ENCODE results near the gene SYT6.

SYT6 gene

GRCh38 chr1:114134518-114134917, 19.2 kb downstream of the SYT6 start:
- H3K27ac ChIP-seq = no peak overlapping the region
- H3K79me2 ChIP-seq = no peaks in the 10 kb centered on the region
- no peak overlapping the region for H3K4me2 ChIP-seq (ENCODE audit: low read length)
- H3K4me3 ChIP-seq (ENCODE audit: low read depth, low read length) = no peak overlapping the region
- no peaks in the 10 kb centered on the region for H3K9me3 ChIP-seq (ENCODE audit: control insufficient read depth, low read length)
- no peak for TF ChIP-seq CTCF (IDR thresholded peaks at IDR 0.05)
- no peak overlapping the region for H3K9ac ChIP-seq
- no peaks in the 10 kb centered on the region for H3K27me3 ChIP-seq (ENCODE audit: control insufficient read depth, insufficient read depth, low read length)
- no peak overlapping the region for H2AFZ ChIP-seq
- H3K4me1 ChIP-seq = no peaks in the 10 kb centered on the region
- H3K36me3 ChIP-seq (ENCODE audit: control insufficient read depth, insufficient read depth, low read length) = no peaks in the 10 kb centered on the region

- Histone ChIP-seq H3K4me3 (ENCODE audit: low read depth, low read length) (no peak overlapping the region), H3K9ac (no peak overlapping the region), H3K36me3 (ENCODE audit: control insufficient read depth, insufficient read depth, low read length) (no peaks in the 10 kb centered on the region), H2AFZ (no peak overlapping the region), H3K4me1 (no peaks in the 10 kb centered on the region), H3K79me2 (no peaks in the 10 kb centered on the region), H3K9me3 (ENCODE audit: control insufficient read depth, low read length) (no peaks in the 10 kb centered on the region), H3K27ac (no peak overlapping the region), H3K27me3 (ENCODE audit: control insufficient read depth, insufficient read depth, low read length) (no peaks in the 10 kb centered on the region), H3K4me2 (ENCODE audit: low read length) (no peak overlapping the region)
- TF ChIP-seq CTCF (IDR thresholded peaks at IDR 0.05) = no peak
These were observed 20.5 kb downstream of the SYT6 start for GRCh38 chr1:114133129-114133528.

GRCh38 chr1:114131526-114132220, 22.0 kb downstream of the SYT6 start:
- H3K4me1 ChIP-seq = no peaks in the 10 kb centered on the region
- no peak overlapping the region for H3K27ac ChIP-seq
- H3K79me2 ChIP-seq = no peaks in the 10 kb centered on the region
- no peaks in the 10 kb centered on the region for H3K36me3 ChIP-seq (ENCODE audit: control insufficient read depth, insufficient read depth, low read length)
- H3K27me3 ChIP-seq (ENCODE audit: control insufficient read depth, insufficient read depth, low read length) = no peaks in the 10 kb centered on the region
- no peak overlapping the region for H3K4me3 ChIP-seq (ENCODE audit: low read depth, low read length)
- no peak overlapping the region for H3K4me2 ChIP-seq (ENCODE audit: low read length)
- H3K9me3 ChIP-seq (ENCODE audit: control insufficient read depth, low read length) = no peaks in the 10 kb centered on the region
- no peak for TF ChIP-seq CTCF (IDR thresholded peaks at IDR 0.05)
- no peak overlapping the region for H3K9ac ChIP-seq
- no peak overlapping the region for H2AFZ ChIP-seq

GRCh38 chr1:114130846-114131525, 22.7 kb downstream of the SYT6 start:
- TF ChIP-seq CTCF (IDR thresholded peaks at IDR 0.05) = no peak
- Histone ChIP-seq H3K9ac (no peak overlapping the region), H3K4me2 (ENCODE audit: low read length) (no peak overlapping the region), H3K4me1 (no peaks in the 10 kb centered on the region), H3K9me3 (ENCODE audit: control insufficient read depth, low read length) (no peaks in the 10 kb centered on the region), H3K4me3 (ENCODE audit: low read depth, low read length) (no peak overlapping the region), H3K36me3 (ENCODE audit: control insufficient read depth, insufficient read depth, low read length) (no peaks in the 10 kb centered on the region), H2AFZ (no peak overlapping the region), H3K27me3 (ENCODE audit: control insufficient read depth, insufficient read depth, low read length) (no peaks in the 10 kb centered on the region), H3K27ac (no peak overlapping the region), H3K79me2 (no peaks in the 10 kb centered on the region)

GRCh38 chr1:114130213-114130612, 23.5 kb downstream of the SYT6 start:
- H3K36me3 ChIP-seq (ENCODE audit: control insufficient read depth, insufficient read depth, low read length) = no peaks in the 10 kb centered on the region
- no peaks in the 10 kb centered on the region for H3K9me3 ChIP-seq (ENCODE audit: control insufficient read depth, low read length)
- no peaks in the 10 kb centered on the region for H3K27me3 ChIP-seq (ENCODE audit: control insufficient read depth, insufficient read depth, low read length)
- TF ChIP-seq CTCF (IDR thresholded peaks at IDR 0.05) = no peak
- no peaks in the 10 kb centered on the region for H3K4me1 ChIP-seq
- H2AFZ ChIP-seq = no peak overlapping the region
- H3K4me3 ChIP-seq (ENCODE audit: low read depth, low read length) = no peak overlapping the region
- H3K79me2 ChIP-seq = no peaks in the 10 kb centered on the region
- no peak overlapping the region for H3K9ac ChIP-seq
- H3K4me2 ChIP-seq (ENCODE audit: low read length) = no peak overlapping the region
- H3K27ac ChIP-seq = no peak overlapping the region

All from parathyroid adenoma (tissue), 2 donors.